HTR-8/SVneo (cell line): ENCODE data around the gene ZNF444.
"Not testable (repeated sequence)": the region's sequence is repeated elsewhere in the genome, so short reads cannot be mapped to it uniquely, and the experiment has no call there.

ENCODE experiments used
- DNase-seq: peaks from one replicate; pipeline ENCODE4 v3.0.0; 2011; ENCODE audit warnings: low spot score, mixed read lengths; ENCODE audit not compliant: insufficient read length
- FAIRE-seq: peaks from 2 replicates; lab custom pipeline; 2011; peaks lifted over from hg19 to GRCh38; lab: Jason Lieb, UNC

Gene ZNF444

DNA sequence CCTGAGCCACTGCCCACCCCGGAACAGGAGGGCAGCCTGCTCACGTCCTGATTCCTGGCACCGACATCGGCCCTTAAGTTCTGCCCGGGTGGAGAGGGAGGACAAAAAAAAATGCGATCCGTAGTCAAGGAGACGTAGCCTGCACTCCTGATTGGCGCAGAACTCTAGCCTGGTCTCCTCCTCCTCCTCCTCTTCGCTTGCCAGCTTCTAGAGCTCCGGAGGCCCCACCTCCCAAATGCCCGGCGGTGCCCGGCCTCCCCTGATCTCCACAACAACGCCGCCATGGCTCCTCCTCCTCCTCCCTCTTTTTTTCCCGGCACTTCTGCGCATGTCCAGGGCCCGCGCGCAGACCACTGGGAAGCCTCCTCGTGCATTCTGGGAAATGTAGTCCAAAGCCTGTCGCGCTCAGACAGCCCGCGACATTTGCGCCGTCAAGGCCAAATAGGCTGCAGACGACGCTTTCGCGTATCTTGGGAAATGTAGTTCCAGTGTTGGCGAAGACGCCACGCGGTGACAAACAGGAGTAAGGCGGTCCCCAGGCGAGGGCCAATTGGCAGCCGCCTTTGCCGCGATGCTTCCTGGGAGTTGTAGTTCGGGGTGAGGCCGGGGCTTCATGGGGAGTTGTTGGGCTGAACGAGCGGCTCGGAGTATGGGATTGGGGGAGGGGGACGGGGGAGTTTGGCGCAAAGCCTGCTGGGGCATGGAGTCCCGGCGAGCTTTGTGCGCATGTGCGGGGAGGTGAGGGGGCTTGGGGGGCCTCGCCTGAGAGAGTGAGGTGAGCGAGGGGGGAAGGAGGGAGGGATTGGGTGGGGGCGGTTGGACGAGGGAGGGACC lies at the start of gene ZNF444:
Gene ZNF444, plus strand, starts transcription at position 705 of the 834 bp plus-strand sequence. CDS start 5,625 bp downstream, outside the sequence.
- DNase-seq (peak; percentile 98), FAIRE-seq (peak; percentile 97)

DNA sequence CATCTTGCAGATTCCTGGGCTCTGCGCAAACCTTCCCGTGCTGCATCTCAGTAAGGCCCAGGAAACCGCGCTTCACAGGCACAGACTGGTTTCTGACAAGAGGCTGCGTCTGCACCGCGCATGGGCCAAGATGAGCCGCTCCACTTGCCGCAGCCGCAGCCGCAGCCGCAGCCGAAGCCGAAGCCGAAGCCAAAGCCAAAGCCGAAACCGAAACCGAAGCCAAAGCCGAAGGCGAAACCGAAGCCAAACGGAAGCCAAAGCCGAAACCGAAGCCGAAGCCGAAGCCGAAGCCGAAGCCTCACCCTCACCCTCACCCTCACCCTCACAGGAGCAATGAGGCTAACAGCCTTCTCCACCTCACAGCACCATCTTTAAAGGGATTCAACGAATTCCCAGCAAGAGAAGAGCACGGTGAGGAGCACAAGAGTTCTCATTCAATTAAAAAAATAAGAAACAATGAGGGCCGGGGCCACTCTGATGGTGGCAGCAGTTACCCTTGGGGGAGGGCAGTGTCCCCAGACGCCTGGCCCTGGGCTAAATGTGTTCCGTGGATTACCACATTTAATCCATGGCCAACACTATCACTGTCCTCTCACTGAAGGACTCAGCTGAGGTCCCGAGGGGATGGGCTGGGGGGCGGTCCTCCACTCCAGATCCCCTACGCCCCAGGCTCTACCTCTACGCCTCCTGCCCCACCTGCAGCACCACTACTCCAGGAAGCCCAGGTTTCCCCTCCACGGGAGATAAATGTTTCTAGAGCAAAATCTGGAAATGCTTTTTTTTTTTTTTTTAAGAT lies 49.1 kb upstream of the ZNF444 start:
- FAIRE-seq (no peak), DNase-seq (no peak)

- DNase-seq (no peak), FAIRE-seq (no peak)
Measured at GRCh38 chr19:56092685-56093631, 48.1 kb upstream of the ZNF444 start.

- FAIRE-seq, result no peak
- DNase-seq, result no peak
Measured at GRCh38 chr19:56094449-56094848, 46.6 kb upstream of the ZNF444 start.

DNA sequence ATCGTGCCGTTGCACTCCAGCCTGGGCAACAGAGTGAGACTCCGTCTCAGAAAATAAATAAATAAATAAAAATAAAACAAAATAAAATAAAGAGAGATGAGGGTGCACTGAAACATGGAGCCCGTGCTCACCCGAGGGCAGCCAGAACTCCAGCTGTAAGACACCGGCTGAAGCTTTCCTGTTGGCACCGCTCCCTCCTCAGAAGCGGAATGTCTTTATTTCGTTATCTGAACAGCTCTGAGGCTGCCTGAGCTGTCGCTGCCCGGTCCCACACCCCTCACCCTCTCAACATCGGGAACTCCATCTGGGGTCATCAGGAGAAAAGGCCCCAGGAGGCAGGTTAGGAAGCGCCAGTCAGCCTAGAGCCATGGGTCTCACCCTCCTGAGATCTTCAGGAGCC lies 44.4 kb upstream of the ZNF444 start:
- FAIRE-seq, result no peak
- DNase-seq, result no peak

- DNase-seq, result no peak
- no peak for FAIRE-seq
Measured at GRCh38 chr19:56097306-56097705, 43.8 kb upstream of the ZNF444 start.

DNA sequence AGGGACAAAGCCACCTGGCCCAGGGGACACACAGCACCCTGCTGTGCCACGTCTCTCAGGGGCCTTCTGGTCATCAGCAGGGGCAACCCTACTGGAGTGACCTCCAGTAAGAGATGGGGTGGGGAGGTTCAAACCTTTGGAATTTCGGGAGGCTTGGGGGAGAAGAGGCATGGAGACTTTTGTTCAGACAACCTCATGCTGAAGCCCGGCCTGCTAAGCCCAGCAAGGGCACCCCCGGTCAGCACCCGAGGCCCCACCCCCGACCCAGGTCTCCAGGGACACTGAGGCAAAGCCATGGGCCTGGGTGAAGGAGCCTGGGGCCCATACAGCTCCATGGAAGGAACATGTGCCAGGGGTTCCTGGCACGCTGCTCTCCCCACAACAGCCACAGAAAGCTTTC lies 43.3 kb upstream of the ZNF444 start:
- FAIRE-seq (no peak), DNase-seq (no peak)

GRCh38 chr19:56098237-56098636 lies 42.9 kb upstream of the ZNF444 start:
- not testable (repeated sequence) for FAIRE-seq, DNase-seq

GRCh38 chr19:56098731-56099568 lies 42.1 kb upstream of the ZNF444 start:
- no peak for DNase-seq
- no peak for FAIRE-seq

DNA sequence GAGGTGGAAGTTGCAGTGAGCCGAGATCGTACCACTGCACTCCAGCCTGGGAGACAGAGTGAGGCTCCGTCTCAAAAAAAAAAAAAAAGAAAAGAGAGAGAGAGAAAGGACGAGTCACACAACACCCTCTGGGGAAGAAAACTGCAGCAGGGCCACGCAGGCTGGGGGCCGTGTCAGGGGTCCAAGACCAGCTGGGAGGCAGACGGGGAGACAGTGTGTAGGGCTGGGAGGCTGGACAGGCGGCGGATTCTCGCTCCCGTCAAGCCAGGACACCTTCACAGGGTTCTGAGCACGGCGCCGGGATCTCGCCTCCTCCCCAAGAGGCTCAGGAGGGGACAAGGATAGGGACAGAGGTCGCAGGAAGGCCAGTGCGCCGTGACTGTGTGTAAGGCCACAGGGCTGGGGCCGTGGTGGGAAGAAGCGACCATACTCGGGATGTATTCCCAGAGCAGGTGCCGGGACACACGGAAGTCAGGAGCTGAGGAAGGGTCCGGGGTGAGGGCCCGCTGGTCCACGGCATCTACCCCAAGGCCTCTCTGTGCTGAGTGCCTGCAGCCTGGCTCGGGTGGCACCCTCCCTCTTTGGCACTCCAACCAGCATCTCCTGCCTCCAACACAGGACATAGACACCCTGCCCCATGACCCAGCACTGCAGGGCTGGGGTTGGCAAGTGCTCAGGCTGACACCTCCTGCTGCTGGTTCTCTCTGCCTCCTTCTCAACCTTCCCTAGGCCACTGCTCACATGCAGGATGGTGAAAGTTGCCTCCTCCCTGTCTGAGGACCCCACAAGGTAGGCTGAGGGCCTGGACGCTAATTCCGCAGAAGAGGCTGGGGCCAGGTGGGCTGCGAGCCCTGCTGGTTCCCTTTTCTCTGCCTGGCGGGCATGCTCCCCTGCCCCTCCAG lies 41.2 kb upstream of the ZNF444 start:
- DNase-seq, result no peak
- FAIRE-seq, result no peak

DNA sequence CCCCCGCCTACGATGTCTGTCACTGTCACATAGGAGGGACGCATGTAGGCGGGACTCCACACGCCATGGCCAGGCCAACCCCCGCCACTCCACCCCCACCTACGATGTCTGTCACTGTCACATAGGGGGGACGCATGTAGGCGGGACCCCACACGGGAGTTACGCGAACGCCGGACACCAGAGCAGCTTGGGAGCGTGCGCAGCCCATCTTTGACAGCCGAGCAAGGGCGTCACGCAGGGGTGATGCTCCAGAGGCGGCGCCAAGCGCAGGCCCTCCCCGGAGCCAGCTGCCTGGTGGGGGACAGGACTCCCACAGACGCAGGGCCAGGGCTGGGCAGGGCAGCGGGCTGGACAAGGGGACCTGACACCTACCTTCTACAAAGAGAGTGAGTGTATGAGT lies 40.0 kb upstream of the ZNF444 start:
- DNase-seq (no peak), FAIRE-seq (no peak)

DNA sequence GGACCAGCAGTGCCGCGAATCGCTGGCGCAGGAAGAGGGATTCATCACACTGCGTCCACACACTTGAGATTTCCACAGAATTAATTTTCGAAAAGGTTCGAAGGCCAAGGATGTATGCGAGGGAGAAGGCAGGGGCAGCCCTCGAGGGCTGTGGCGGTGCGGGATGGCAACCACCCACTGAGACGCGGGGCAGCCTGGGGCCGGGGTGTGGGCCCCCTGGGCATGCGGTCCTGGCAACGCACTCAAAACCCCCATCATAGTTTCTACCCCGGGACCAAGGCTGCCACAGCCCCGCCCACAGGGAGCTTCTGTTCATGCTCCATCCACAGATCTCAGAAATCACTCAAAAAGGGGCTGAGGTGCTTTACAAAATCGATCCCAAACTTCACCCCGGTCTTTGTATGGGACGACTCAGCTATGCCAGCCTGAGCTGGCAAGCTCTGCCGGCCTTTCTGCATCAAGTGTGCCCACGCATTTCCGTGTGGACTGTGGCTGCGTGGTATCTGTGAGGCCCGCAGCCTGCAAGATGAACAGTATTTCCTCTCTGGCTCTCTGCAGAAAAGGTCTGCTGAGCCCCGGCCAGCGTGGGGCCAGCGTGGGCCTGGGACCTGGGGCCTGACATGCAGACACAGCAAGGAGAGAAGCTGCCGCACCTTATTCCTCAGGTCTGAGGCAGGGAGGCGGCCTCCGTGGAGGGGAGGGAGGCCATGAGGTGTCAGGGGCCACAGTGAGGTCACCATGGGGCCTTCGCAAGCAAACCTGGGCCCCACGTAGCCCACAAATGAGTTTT lies 39.1 kb upstream of the ZNF444 start:
- FAIRE-seq (no peak), DNase-seq (no peak)

DNA sequence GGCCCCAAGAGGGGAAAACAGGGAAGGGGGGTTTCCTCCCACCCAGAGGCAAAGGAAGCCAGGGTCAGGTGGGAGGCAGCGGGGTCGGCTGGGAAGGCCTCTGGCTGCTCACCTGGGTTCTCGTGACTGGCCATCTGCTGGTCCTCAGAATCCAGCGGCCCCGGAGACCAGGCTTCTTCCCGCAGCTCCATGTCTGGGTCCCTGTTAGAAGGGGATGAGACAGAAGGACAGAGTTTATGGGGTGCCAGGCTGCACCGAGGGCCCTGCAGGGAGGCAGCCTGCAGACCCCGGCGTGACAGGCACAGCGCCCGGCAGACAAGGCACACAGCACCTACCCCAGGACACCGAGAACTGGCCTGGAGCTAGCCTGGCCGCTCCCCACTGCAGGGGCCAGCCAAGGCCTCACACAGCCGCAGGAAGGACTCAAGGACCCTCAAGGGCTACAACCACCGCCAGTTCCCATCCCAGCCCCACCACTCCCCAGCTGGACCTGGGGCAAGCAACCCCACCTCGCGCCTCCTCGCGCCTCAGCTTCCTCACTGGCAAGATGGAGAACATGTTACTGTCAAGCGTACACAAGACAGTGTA lies 38.0 kb upstream of the ZNF444 start:
- FAIRE-seq (no peak), DNase-seq (no peak)

GRCh38 chr19:56104423-56104822 lies 36.7 kb upstream of the ZNF444 start:
- no peak for DNase-seq
- FAIRE-seq, result no peak

DNA sequence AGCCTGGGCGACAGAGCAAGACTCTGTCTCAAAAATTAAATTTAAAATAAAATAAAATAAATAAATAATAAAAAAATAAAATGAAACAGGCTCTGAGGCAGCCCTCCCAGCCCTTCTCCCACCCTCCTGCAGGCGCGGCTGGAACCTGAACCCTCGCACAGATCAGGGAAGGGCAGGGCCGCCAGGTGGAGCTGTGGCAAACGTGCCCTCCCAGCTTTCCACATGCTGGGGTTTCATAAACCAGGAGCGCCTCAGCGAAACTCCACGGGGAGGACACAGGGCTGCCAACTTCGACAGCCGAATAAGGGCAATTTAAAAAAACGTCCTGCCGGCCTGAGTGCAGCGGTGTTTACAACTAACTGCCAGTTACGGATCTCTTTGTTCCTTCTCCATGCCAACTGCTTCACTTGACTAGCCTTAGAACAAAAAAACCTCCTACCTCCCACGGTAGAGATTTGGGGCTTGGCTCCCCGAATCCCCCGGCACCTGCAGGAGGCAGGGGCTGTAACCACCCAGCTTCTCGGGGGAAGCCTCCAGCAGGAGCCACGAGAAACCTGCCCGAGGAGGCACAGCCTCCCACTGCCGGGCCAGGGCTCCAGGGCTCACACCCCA lies 35.9 kb upstream of the ZNF444 start:
- no peak for DNase-seq
- FAIRE-seq, result no peak

DNA sequence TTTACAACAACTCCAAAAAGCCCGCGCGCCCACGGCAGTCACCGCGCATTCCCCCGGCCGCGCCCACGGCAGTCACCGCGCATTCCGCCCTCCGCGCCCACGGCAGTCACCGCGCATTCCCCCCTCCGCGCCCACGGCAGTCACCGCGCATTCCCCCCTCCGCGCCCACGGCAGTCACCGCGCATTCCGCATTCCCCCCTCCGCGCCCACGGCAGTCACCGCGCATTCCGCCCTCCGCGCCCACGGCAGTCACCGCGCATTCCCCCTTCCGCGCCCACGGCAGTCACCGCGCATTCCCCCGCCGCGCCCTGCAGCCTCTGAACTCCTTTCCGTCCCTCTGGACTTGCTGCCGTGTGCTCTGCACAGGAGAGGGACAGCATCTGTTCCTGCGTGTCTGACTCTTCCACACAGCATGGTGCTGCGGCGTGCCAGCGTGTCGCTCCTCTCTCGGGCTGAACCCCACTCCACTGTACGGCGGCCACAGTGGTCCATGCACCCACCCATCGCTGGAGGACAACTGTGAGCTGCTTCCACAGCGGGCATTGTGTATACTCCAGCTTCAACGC lies 35.2 kb upstream of the ZNF444 start:
- not testable (repeated sequence) for FAIRE-seq, DNase-seq
